Measurements from ENCODE around the gene CCP110. TPM values are rescaled to one million over a fixed set of nuclear protein-coding genes. Genes with fewer than 3 reads are reported as not detected.

The CCP110 gene, protein sequence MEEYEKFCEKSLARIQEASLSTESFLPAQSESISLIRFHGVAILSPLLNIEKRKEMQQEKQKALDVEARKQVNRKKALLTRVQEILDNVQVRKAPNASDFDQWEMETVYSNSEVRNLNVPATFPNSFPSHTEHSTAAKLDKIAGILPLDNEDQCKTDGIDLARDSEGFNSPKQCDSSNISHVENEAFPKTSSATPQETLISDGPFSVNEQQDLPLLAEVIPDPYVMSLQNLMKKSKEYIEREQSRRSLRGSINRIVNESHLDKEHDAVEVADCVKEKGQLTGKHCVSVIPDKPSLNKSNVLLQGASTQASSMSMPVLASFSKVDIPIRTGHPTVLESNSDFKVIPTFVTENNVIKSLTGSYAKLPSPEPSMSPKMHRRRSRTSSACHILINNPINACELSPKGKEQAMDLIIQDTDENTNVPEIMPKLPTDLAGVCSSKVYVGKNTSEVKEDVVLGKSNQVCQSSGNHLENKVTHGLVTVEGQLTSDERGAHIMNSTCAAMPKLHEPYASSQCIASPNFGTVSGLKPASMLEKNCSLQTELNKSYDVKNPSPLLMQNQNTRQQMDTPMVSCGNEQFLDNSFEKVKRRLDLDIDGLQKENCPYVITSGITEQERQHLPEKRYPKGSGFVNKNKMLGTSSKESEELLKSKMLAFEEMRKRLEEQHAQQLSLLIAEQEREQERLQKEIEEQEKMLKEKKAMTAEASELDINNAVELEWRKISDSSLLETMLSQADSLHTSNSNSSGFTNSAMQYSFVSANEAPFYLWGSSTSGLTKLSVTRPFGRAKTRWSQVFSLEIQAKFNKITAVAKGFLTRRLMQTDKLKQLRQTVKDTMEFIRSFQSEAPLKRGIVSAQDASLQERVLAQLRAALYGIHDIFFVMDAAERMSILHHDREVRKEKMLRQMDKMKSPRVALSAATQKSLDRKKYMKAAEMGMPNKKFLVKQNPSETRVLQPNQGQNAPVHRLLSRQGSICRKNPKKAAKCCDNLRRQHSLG
- 20.9 and 25.4 TPM in 2 replicates for total RNA-seq (2014; rRNA removed; shearing (Covaris generic))
- 8.3 and 10.7 TPM in 2 replicates for polyA plus RNA-seq (2016; fragmentation: Nextera tagmentation; extraction: Ambion mirVana)
- long read RNA-seq, partial matches to known transcripts: 4 of 4 reads
- long read RNA-seq, other reads (novel, unspliced or antisense): 0 of 4 reads

DNA sequence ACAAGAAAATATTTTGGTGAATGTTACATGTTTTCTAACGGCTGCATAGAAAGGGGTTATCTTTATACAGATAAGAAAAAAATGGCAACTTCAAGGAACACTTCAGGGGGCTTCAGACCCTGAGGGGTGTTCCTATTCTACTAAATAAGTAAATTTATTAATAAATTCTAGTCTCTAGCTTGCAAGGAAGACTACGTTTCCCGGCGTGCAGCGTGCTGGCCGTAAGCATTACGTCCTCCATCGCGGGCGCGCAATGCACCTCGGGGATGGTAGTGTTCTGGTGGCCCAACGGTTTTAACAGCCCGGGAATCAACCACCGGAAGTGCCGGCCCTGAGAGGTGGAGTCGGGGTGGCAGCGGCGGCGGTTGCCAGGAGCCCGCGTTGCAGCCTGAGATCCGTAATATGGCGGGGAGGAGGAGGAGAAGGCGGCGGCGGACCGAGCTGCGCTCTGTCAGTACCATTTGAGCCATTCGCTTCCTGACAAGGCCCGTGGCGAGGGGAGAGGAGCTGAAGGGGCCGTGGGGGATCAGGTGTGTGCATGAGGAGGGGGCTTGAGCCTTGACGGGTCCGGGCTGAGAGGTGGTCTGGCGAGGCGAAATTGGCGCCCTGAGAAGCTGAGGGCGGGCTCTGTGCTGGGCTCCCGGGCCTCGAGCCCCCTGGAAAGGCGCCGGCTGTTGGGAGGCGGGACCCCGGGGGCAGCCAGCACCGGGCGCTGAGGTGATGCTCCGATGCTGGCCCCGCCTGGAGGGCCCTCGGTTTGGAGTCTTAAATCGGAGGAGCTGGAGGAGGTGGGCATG, at the start of gene CCP110:
Gene CCP110 (plus strand): TSS at position 384 of the 797 bp plus-strand sequence. CDS start 3,940 bp downstream, outside the sequence.
- Mint-ChIP-seq H3K9me3 (no peaks in the 10 kb centered on the region), H3K27ac (peak within 1 kb of the TSS; percentile 89), H3K27me3 (ENCODE audit: insufficient read depth, low read depth, poor library complexity) (peaks cover 3% of the 10 kb centered on the region), H3K36me3 (ENCODE audit: low read depth) (peaks cover 6% of the 10 kb centered on the region; the same call in 1 of the 3 replicates), H3K4me3 (peak within 1 kb of the TSS; percentile 97), H3K4me1 (peaks cover 31% of the 10 kb centered on the region)
- Histone ChIP-seq H3K27me3 (ENCODE audit: insufficient read depth) (no peaks in the 10 kb centered on the region), H3K4me2 (peak within 1 kb of the TSS; percentile 84), H3K79me2 (replicated peaks; ENCODE audit: insufficient read depth) (peaks cover 51% of the 10 kb centered on the region), H3K4me3 (peak within 1 kb of the TSS; percentile 77), H3F3A (replicated peaks; ENCODE audit: low read depth) (no peaks in the 10 kb centered on the region), H2AFZ (peak within 1 kb of the TSS; percentile 66), H3K36me3 (ENCODE audit: insufficient read depth) (peaks cover 7% of the 10 kb centered on the region; the same call in 1 of the 2 replicates), H3K9me2 (ENCODE audit: insufficient read depth) (no peaks in the 10 kb centered on the region), H3K4me1 (ENCODE audit: insufficient read depth) (peaks cover 30% of the 10 kb centered on the region), H4K20me1 (replicated peaks; ENCODE audit: insufficient read depth) (peaks cover 11% of the 10 kb centered on the region), H3K27ac (ENCODE audit: low read depth) (peak within 1 kb of the TSS; percentile 87; the same call in 1 of the 2 replicates)
- TF ChIP-seq POLR2AphosphoS5 (IDR thresholded peaks at IDR 0.05; ENCODE audit: low read depth) (peak; percentile 55; the same call in 1 of the 2 replicates), ZNF331 (CRISPR knock-in tag; IDR thresholded peaks at IDR 0.05; ENCODE audit: low read depth) (no peak), CREB1 (CRISPR knock-in tag; IDR thresholded peaks at IDR 0.05; ENCODE audit: low read depth) (peak; percentile 95)
- TF ChIP-seq, protein P1, sequence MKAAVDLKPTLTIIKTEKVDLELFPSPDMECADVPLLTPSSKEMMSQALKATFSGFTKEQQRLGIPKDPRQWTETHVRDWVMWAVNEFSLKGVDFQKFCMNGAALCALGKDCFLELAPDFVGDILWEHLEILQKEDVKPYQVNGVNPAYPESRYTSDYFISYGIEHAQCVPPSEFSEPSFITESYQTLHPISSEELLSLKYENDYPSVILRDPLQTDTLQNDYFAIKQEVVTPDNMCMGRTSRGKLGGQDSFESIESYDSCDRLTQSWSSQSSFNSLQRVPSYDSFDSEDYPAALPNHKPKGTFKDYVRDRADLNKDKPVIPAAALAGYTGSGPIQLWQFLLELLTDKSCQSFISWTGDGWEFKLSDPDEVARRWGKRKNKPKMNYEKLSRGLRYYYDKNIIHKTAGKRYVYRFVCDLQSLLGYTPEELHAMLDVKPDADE (IDR thresholded peaks at IDR 0.05): peak; percentile 99
- DNase-seq (ENCODE audit: low spot score) (peak; percentile 99), ATAC-seq (peak; percentile 80)

DNA sequence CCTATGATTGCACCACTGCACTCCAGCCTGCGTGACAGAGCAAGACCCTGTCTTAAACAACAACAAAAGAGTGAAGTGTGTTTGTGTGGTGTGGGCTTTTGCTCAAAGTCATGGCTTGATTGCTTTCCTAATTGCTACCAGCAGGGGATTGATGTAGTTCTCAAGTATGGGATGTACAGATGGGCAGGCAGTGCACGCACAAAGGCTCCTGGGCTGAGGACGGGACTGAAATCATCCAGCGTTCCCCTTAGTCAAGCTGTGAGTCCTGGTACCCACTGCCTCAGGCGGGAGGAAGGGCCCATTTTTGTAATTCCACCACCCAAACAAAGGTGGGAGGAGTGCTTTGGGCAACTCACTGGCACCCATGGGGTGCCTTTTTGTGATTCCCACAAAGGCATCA, 49.1 kb upstream of the CCP110 start:
- Histone ChIP-seq H3K36me3 (ENCODE audit: insufficient read depth) (no peaks in the 10 kb centered on the region), H3F3A (replicated peaks; ENCODE audit: low read depth) (no peaks in the 10 kb centered on the region), H3K9me2 (ENCODE audit: insufficient read depth) (0 out of 2 replicates have a peak, but pooled peaks cover 2% of the 10 kb centered on the region), H3K79me2 (replicated peaks; ENCODE audit: insufficient read depth) (no peaks in the 10 kb centered on the region), H3K4me3 (no peak overlapping the region), H4K20me1 (replicated peaks; ENCODE audit: insufficient read depth) (no peaks in the 10 kb centered on the region), H3K27ac (ENCODE audit: low read depth) (no peak overlapping the region), H3K4me2 (no peak overlapping the region), H3K27me3 (ENCODE audit: insufficient read depth) (no peaks in the 10 kb centered on the region), H3K4me1 (ENCODE audit: insufficient read depth) (0 out of 2 replicates have a peak, but pooled peaks cover 4% of the 10 kb centered on the region), H2AFZ (no peak overlapping the region)
- ATAC-seq (peak; percentile 39; the same call in 2 of the 3 replicates), DNase-seq (ENCODE audit: low spot score) (peak; percentile 9)
- no peak for TF ChIP-seq STAT1 (IDR thresholded peaks at IDR 0.05; ENCODE audit: unreplicated experiment)
- TF ChIP-seq JUNB (IDR thresholded peaks at IDR 0.05; ENCODE audit: unreplicated experiment): no peak
- no peak for TF ChIP-seq EZH2phosphoT487 (IDR thresholded peaks at IDR 0.05; ENCODE audit: unreplicated experiment)
- TF ChIP-seq, protein P2, sequence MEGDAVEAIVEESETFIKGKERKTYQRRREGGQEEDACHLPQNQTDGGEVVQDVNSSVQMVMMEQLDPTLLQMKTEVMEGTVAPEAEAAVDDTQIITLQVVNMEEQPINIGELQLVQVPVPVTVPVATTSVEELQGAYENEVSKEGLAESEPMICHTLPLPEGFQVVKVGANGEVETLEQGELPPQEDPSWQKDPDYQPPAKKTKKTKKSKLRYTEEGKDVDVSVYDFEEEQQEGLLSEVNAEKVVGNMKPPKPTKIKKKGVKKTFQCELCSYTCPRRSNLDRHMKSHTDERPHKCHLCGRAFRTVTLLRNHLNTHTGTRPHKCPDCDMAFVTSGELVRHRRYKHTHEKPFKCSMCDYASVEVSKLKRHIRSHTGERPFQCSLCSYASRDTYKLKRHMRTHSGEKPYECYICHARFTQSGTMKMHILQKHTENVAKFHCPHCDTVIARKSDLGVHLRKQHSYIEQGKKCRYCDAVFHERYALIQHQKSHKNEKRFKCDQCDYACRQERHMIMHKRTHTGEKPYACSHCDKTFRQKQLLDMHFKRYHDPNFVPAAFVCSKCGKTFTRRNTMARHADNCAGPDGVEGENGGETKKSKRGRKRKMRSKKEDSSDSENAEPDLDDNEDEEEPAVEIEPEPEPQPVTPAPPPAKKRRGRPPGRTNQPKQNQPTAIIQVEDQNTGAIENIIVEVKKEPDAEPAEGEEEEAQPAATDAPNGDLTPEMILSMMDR (conservative IDR thresholded peaks at IDR 0.05; ENCODE audit: low read depth in 2 of 2): no peak
- no peak for TF ChIP-seq POLR2AphosphoS5 (IDR thresholded peaks at IDR 0.05; ENCODE audit: low read depth)
- no peak for TF ChIP-seq NANOG (IDR thresholded peaks at IDR 0.05; ENCODE audit: borderline replicate concordance)
- H3K27me3 Mint-ChIP-seq (ENCODE audit: insufficient read depth, low read depth, poor library complexity): no peaks in the 10 kb centered on the region
- no peak overlapping the region for H3K27ac Mint-ChIP-seq
- peaks cover under 1% of the 10 kb centered on the region; the same call in 1 of the 3 replicates for H3K36me3 Mint-ChIP-seq (ENCODE audit: low read depth)
- H3K4me1 Mint-ChIP-seq: no peaks in the 10 kb centered on the region; the same call in 2 of the 3 replicates
- no peak overlapping the region for H3K4me3 Mint-ChIP-seq
- no peaks in the 10 kb centered on the region for H3K9me3 Mint-ChIP-seq

All from GM23338 (cell line).